NCI-H1092 (cell line): Measurements from ENCODE around the gene DMBX1.

ENCODE experiments used
- DNase-seq: peaks from one replicate; lab custom pipeline; 2025; lab: John Stamatoyannopoulos, UW

The DMBX1 gene

DNA sequence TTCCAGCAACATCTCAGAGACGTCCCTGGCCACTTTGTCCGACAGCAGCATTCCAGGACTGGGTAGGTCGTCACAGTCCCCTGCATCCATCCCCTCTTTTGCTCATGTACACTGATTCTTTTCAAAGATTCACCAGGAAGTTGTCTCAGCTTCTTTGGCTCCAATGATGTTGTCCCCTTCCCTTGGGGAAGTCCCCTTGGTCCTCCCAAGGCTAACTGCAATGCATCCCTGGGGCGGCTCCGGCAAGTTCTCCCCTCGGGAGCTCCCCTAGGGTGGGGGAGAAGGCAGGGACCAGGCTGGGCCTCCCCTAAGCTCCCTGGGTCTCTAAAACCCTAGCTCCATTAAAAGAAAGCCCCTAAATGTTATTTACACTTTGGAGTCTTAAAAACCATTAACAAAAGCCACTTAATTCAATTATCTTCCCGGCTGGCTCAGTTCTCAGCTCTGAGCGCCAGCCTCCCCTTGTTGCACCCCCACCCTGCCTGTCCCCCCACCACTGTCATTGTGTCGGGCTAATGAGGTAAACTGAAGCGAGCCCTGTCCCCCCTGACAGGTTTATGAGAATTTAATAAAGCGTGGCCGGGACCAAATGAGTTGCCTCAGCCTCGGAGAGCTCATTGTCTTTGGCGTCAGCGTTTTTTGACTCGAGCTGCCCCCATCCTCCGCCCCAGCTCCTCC, 36.5 kb downstream of the DMBX1 start:
- no peak for DNase-seq

DNA sequence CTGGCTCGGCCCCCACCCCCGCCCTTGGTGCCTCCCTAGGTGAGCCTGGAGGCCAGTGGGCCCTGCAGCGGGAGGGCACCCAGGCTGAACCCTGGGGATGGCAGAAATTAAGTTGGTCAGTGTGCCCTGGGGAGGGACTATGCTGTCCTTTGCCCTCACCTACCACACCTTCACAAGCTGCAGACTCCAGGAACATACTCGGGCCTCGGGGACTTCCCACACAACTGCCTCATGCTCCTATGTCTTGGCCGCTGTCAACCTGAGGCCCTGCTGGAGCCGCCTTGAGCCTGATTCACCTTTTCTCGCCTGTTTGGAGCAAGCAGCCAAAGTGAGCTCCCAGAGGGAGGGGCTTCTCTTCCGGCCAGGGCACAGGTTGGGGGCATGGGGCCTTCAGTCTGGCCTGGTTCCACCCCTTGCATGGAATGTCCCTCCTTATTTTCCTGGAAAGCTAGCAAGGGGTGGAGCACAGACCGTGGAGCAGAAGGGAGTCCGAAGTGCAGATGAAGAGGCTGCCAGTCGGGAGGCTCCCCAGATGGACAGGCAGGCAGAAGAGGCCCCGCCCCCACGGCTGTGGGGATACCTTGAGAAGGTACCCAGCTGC, 37.2 kb downstream of the DMBX1 start:
- DNase-seq: no peak

DNA sequence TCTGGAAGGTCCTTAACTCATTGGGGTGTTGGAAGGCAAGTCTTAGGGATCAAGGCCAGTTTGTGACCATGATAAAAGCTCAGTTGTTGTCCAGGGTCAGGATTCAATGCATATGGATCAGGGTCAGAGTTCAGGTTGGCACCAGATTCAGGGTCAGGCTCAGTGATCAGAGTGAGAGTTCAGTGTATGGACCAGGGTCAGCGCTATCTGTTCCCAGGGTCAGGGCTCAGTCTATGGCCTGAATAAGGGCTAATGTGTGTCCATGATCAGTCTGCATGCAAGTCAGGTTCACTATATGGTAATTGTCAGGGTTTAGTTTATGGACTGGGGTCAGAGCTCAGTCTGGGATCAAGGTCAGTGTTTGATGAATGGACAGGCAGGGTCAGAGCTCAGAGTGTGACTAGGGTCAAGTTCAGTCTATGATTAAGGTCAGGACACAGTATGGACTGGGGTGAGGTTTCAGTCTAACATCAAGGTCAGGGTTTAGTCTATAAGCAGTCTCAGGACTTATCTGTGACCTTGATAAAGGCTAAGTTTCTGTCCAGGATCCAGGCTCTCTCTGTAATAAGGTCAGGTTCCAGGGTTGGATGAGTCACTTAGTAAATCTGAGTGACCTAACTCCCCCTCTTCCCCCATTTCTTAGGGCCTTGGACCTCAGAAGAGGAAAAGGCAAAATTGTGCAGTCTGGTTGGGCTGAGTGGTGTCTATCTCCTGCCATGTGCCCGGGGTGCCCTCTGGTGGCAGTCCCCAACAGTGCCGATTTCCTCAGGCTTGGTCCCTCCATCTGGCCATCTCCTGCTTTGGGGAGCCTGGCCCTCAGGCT, 38.0 kb downstream of the DMBX1 start:
- DNase-seq: peak; percentile 43

DNA sequence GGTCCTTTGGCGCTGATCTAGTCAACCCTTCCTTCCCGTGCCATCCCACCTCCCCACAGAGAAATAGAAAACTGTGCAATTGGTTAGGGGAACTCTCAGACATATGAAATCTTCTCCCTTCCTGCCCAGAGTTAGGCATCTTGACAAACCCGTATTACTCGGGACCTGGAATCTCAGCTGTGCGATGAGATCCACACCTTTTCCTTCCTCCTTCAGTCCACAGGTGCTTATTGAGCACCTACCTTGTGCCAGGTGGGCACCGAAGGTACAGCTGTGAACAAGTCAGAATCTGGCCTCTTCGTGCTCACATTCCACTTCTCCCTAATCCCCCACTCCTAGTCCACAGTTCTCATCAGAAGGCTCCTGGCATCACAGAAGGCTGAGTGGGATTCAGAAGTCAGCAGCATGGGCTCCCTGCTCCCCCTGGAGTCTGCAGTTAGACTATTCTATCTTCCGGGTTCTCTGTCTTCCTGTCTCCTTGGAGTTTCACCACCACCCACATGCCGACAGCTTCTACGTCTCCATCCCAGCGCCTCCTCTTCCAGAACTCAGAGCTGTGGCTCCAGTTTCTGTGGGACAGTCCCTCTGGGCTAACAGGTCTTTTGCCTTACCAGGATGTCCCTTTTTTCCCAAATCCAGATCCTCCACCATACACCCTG, 38.8 kb downstream of the DMBX1 start:
- DNase-seq: no peak

DNA sequence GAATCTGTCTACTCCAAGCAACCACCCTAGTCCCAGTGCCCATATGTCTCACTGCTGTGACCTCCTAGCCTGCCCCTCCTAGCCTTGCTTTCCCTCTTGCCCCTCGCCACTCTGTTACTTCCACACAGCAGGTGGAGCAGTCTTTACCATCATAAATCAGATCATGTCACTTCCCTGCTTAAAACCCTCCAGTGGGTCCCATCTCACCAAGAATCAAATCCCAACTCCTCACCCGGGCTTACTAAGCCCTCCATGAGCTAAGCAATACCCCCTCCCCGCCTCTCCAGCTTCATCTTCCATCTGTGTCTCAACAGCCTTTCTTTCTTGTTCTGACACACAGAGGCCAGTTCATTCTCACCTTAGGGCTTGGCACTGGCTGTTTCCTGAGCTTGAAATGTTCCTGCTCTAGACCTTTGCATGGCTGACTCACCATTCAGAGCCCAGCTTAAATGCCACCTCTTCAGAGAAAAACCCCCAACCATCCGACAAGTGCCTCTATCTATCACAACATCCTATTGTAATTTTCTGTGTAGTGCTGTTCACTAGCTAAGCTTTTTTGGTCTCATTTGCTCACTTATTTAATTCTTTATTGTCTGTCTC, 39.5 kb downstream of the DMBX1 start:
- no peak for DNase-seq

DNA sequence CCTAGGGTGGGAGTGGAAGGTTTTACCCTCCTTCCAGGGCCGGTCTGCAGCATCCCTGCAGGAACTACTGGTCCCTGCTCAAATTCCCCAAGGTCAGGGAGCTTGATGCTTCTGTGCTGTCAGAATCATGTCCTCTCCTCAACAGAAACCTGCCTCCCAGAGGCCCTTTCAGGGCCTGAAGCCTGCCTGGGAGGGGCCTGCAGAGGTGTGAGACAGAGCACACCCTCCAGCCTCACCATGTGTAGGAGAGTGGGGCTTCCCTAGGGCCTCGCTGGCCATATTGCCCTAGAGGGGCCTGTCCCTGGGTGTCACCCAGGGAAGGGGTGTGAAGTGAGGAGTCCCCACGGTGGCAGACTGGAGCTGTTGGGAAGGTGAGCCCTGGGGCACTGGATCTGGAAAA, 40.7 kb downstream of the DMBX1 start:
- no peak for DNase-seq

DNA sequence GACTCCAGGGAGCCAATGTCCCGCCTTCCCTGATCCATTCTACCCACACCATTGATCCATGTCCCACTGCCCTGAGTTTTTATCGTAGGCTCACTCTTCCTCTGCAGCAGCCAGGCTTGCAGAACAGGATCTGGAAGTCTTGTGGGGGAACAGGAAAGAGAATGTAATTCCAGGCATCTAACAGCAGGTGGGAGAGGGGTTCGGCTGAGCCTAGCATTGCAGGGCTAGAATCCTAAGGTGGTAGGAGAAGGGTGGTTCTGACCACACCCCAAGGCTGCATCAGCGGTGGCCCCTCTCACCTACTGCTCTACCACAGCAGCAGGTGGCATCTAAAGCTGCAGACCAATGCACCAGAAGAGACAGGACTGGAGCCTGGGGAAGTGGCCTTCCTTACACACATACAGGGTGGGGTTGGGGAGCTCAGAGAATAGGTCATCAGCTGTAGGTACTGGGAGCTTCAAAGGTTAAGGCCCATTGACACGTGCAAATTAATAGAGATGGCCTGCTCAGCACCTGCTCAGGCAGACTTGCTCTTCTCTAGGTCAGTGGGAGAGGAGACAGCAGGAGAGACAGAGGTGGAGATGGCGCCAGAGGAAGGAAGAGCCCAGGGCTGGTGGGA, 41.3 kb downstream of the DMBX1 start:
- DNase-seq: no peak

DNA sequence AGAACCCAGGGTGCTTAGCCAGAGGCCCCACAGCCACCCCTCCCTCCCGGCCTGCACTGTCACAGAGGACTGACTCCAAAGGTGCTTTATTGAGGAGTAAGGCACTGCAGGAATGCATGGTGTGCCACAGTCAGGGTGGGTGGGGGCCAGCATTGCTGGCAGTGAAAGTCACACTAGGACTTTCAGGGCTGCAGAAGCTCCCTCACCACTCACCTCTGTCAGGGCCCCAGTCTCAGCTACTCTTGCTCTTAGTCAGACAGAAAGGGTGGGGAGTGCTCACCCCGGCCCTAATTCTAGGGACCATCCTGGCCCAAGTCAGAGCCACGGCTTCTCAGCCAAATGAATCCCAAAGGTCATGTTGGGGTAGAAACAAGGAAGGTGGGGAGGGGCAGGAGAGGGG, 42.5 kb downstream of the DMBX1 start:
- DNase-seq: no peak

DNA sequence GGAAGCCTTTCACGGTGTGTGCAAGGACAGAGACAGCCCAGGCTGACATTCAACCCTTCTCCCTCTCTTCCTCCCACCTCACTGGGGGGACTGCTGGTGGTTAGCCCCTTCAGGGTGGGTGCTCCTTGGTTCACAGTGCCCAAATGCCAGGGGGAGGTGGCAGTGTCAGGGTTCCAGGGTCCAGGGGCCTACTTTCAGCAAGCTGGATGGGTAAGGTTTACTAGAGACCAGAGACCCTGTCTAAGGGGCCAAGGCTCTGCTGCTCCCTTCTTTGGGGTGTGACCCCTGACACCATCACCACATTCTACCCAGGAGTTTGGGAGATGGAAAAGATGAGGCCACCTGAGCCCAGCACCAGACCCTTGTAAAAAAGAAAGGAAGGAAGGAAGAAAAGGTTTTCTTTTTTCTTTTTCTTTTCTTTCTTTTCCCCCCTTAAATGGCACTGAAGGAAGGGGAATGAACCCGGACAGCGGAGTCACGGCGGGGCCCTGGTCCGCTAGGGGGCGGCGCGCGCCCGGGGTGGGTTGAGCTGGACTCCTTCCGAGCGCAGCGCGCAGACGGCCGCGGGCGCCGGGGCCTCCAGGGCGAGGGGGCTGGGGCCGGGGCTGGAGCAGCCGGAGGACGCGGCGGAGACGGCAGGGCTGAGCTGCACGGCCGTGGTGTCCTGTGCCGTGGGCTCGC, 43.0 kb downstream of the DMBX1 start:
- DNase-seq: no peak

DNA sequence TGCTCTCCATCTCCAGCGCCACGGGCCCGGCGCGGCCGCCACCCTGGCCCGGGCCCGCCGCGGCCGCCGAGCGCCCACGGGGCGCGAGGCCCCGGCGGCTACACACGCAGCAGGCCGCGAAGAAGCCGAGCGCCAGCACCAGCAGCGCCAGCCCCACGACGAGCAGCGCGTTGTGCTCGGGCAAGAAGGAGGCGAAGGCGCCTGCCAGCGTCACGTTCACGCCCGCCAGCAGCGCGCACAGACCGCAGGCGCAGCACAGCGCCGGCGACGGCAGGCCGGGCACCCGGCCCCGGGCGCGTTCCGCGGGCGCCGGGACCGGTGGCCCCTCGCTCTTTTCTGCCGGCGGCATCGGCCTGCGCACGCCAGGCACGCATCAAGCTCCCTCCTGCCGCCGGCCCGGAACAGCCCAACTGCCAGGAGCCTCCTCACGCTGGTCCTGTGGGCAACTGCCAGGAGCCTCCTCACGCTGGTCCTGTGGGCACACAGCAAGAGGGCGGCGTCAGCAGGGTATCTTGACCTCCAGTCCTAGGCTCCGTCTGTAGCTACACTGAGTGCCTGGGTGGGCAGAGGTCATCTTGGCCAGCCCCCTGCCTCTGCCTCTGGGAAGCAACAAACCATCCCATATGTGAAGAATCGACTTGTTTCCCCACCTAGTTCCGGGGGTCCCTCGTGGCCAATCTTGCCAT, 43.7 kb downstream of the DMBX1 start:
- no peak for DNase-seq

DNA sequence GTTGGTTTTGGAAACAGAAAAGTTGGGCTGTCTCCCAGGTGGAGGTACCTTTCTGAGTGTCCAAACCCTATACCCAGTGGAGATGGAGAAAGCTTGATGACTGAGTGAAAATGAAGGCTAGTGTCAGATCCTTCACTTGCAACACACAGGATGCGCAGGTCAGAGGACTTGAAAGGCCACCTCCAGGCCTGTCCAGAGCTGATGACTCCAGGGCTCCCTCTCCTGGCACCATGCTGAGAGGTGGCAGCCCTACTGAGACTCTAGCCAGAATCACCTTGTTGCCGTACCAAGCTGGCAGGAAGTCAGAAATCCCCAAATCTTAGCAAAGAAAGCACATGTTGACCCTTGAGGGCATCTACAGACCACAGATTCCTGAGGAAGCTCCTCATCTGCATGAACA, 45.4 kb downstream of the DMBX1 start:
- no peak for DNase-seq

DNA sequence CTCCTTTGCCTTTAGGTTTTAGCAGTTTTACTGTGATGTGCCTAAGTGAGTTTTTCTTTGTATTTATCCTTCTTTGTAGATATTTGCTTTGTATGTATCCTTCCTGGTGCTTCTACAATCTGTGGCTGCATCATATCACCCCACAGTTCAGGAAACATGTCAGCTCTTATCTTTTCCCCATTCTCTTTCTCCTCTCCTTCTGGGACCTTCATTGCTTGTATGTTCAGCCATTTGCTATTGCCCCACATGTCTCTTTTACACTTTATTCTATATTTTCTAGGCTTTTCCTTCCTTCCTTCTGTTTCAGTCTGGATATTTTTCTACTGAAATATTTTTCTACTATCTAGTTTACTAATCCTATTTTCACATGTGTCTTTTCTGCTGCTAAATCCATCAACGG, 46.9 kb downstream of the DMBX1 start:
- no peak for DNase-seq

DNA sequence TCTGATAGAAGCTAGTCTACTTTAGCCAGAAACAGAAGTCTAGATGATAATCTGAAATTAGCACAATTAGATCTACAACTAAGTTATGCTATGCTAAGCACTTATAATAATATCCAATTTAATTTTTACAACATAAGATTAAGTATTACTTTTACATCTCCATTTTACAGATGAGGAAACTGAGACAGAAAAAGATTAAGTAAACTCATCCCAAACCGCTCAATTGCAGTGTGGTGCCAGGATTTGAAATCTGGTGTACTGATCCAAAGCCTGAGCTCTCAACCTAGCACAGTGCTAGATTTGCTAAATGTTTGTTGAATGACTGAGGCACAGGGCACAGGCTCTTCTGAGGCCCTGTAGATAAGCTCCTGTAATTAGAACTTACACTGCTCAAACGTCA, 48.0 kb downstream of the DMBX1 start:
- no peak for DNase-seq

DNA sequence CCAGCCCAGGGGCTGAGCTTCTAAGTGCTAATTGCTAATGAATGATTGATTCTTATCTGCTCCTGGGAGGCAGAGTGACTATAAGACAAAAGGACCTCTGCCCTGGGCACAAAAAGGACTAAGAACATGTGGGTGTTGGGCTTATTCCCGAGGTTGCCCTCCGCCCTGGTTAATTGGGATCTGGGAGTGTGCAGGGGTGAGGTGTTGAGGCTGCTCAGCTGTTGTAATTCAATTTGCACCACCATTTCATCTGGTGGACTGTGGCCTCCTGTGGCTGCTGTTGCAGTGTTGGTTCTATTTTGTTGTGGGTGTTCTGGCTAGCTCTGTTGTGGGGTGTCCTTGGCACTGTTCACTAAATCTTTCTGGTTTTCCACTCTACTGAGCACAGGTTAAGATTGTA, 48.5 kb downstream of the DMBX1 start:
- no peak for DNase-seq
